NB4 (cell line): ENCODE measurements around the gene TNXB.

Source experiments
- MYC ChIP-seq: IDR thresholded peaks from 2 replicates; pipeline ENCODE4 v1.6.1; 2011; ENCODE audit warnings: low read depth, low read length
- POLR2A ChIP-seq: IDR thresholded peaks from 2 replicates; pipeline ENCODE4 v1.6.1; 2011; ENCODE audit warnings: mild to moderate bottlenecking; ENCODE audit not compliant: insufficient read length; ENCODE audit errors: extremely low read depth
- TF ChIP-seq, protein P1 (sequence below): IDR thresholded peaks from one replicate; pipeline ENCODE4 v1.5.1; 2012; ENCODE audit warnings: low read depth, low read length
- TF ChIP-seq, protein P2 (sequence below): IDR thresholded peaks from 2 replicates; pipeline ENCODE4 v1.6.1; 2011; ENCODE audit warnings: low read depth, low read length

GRCh38 chr6:32096394-32097258, 12.5 kb downstream of the TNXB start:
- TF ChIP-seq, protein P1, sequence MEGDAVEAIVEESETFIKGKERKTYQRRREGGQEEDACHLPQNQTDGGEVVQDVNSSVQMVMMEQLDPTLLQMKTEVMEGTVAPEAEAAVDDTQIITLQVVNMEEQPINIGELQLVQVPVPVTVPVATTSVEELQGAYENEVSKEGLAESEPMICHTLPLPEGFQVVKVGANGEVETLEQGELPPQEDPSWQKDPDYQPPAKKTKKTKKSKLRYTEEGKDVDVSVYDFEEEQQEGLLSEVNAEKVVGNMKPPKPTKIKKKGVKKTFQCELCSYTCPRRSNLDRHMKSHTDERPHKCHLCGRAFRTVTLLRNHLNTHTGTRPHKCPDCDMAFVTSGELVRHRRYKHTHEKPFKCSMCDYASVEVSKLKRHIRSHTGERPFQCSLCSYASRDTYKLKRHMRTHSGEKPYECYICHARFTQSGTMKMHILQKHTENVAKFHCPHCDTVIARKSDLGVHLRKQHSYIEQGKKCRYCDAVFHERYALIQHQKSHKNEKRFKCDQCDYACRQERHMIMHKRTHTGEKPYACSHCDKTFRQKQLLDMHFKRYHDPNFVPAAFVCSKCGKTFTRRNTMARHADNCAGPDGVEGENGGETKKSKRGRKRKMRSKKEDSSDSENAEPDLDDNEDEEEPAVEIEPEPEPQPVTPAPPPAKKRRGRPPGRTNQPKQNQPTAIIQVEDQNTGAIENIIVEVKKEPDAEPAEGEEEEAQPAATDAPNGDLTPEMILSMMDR = no peak
- TF ChIP-seq POLR2A = no peak
- no peak for TF ChIP-seq MYC
- TF ChIP-seq, protein P2, sequence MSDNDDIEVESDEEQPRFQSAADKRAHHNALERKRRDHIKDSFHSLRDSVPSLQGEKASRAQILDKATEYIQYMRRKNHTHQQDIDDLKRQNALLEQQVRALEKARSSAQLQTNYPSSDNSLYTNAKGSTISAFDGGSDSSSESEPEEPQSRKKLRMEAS = no peak
